ENCODE measurements around the gene ALDOA. TPM values are rescaled to one million over a fixed set of nuclear protein-coding genes. Genes with fewer than 3 reads are reported as not detected.

The ALDOA gene
- total and polyA plus RNA-seq, 10 of the 15 experiments (the other 5 are each of a cell fraction or from before 2014, with no cell fraction given): 218 to 2,339 (median 1,095) TPM

DNA sequence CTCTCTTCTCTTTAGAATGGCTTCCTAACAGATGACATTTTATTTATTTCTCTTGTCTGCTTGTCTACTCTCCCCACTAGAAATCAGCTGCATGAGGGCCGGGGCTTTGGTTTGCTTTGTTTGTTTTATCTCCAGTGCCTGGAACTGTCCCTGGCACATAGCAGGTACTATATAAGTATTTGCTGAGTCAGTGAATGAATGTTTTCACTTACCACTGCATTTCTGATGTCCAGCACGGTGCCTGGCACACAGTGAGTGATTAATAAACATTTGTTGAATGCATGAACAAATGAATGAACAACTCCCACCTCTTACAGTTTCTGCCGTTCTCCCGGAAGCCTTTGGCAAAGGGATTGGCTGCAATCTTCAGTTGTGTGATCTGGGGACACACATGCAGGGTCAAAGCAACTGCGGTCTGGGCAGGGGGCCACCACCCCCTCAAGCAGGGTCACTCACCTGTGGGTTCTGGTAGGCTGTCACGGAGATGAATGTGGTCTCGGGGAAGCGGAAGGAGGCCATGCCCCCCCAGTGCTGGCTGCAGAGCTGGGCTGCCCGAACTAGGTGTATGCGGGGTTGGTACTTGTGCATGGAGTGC lies 22.8 kb downstream of the ALDOA start:
- CTCF ChIA-PET: interaction anchor here (0.7 kb wide), 1 partner anchor 33 kb away, joined by 3 read pairs; no protein-coding TSS in a partner anchor
- DNase-seq (ENCODE audit: low read depth, low spot score) (no peak), ATAC-seq (no peak), FAIRE-seq (no peak)
- H4K20me1 ChIP-seq (ENCODE audit: control insufficient read depth, insufficient read depth): no peaks in the 10 kb centered on the region
- no peak overlapping the region for H3K9ac ChIP-seq (ENCODE audit: control insufficient read depth, insufficient read depth, low read length)
- H3K4me3 ChIP-seq: no peak overlapping the region
- intact Hi-C loops (cut with micrococcal nuclease; ENCODE audit: unreplicated experiment): no loop called here
- TF ChIP-seq SUPT20H (IDR thresholded peaks at IDR 0.05; ENCODE audit: borderline replicate concordance, control insufficient read depth, low read depth, low read length) (no peak), EGR1 (IDR thresholded peaks at IDR 0.05; ENCODE audit: borderline replicate concordance in 1 of 2, low read depth in 2 of 2, low read length in 2 of 2) (no peak)
- TF ChIP-seq, protein P1, sequence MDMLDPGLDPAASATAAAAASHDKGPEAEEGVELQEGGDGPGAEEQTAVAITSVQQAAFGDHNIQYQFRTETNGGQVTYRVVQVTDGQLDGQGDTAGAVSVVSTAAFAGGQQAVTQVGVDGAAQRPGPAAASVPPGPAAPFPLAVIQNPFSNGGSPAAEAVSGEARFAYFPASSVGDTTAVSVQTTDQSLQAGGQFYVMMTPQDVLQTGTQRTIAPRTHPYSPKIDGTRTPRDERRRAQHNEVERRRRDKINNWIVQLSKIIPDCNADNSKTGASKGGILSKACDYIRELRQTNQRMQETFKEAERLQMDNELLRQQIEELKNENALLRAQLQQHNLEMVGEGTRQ (IDR thresholded peaks at IDR 0.05; ENCODE audit: borderline replicate concordance, low read depth, low read length): no peak
- TF ChIP-seq, protein P2, sequence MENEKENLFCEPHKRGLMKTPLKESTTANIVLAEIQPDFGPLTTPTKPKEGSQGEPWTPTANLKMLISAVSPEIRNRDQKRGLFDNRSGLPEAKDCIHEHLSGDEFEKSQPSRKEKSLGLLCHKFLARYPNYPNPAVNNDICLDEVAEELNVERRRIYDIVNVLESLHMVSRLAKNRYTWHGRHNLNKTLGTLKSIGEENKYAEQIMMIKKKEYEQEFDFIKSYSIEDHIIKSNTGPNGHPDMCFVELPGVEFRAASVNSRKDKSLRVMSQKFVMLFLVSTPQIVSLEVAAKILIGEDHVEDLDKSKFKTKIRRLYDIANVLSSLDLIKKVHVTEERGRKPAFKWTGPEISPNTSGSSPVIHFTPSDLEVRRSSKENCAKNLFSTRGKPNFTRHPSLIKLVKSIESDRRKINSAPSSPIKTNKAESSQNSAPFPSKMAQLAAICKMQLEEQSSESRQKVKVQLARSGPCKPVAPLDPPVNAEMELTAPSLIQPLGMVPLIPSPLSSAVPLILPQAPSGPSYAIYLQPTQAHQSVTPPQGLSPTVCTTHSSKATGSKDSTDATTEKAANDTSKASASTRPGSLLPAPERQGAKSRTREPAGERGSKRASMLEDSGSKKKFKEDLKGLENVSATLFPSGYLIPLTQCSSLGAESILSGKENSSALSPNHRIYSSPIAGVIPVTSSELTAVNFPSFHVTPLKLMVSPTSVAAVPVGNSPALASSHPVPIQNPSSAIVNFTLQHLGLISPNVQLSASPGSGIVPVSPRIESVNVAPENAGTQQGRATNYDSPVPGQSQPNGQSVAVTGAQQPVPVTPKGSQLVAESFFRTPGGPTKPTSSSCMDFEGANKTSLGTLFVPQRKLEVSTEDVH (IDR thresholded peaks at IDR 0.05; ENCODE audit: low read depth, partially characterized antibody): no peak
- no peak overlapping the region for H3K4me2 ChIP-seq (ENCODE audit: control insufficient read depth, insufficient read depth)
- RAD21 ChIA-PET (ENCODE audit: unreplicated experiment): no interaction called here
- H3K36me3 ChIP-seq (ENCODE audit: control insufficient read depth in 2 of 2, insufficient read depth in 2 of 2, low read length in 1 of 2): peaks cover 18 to 19% of the 10 kb centered on the region in 2 experiments; a peak in 3 of 4 replicates
- no peak overlapping the region for H3K27ac ChIP-seq (ENCODE audit: control insufficient read depth, insufficient read depth)
- H3K9me3 ChIP-seq (replicated peaks; ENCODE audit: control insufficient read depth, insufficient read depth, low read length): no peaks in the 10 kb centered on the region
- H3K4me1 ChIP-seq (ENCODE audit: control insufficient read depth, insufficient read depth, low read length): peaks cover 15% of the 10 kb centered on the region
- H3K27me3 ChIP-seq (replicated peaks in 1 of 2; ENCODE audit: control insufficient read depth in 2 of 2, insufficient read depth in 2 of 2, low read length in 1 of 2): no peaks in the 10 kb centered on the region
- WGBS (ENCODE audit: insufficient coverage, insufficient replicate concordance, low lambda C conversion rate, missing lambda C conversion rate): 82% methylated on average over 10 of the region's 10 CpGs
- SMC1A ChIA-PET (ENCODE audit: uncharacterized antibody, unreplicated experiment): no interaction called here
- in situ Hi-C loops (cut with MboI): loop anchor here (25.0 kb wide), 1 partner anchor 1799 kb away; no protein-coding TSS in a partner anchor
- POLR2A ChIA-PET: interaction anchor here (0.6 kb wide), 1 partner anchor 1275 kb away, joined by 11 read pairs; no protein-coding TSS in a partner anchor
- BruUV-seq (replicated peaks): no TSS peak
- H2AFZ ChIP-seq (ENCODE audit: control insufficient read depth, low read depth, low read length): no peak overlapping the region
- H3K79me2 ChIP-seq (ENCODE audit: control insufficient read depth, insufficient read depth, low read length): no peaks in the 10 kb centered on the region

All from GM12878 (cell line).